Adrenal gland (tissue), 12 donors: Measurements from ENCODE around the gene SCAF8. TPM values are rescaled to one million over a fixed set of nuclear protein-coding genes. Genes with fewer than 3 reads are reported as not detected.
A peak's percentile ranks its signal among the peaks of the same experiment; 100 is the strongest.

Experiments used
- DNase-seq, 7 donors: peaks; one replicate each; pipeline ENCODE4 v3.0.0-alpha.2; 2019 to 2020
- H3K27ac ChIP-seq, 5 donors: fragments of 200-600 bp; sonication (generic) in 4 of 5; 1 replicate in 3 of 5; 2 replicates in 2 of 5; pipeline versions ENCODE4 v1.5.1 to v1.8.0; 2016 to 2020; ENCODE audit warnings: mild to moderate bottlenecking in 1 of 5
- H3K27me3 ChIP-seq: fragments of 200-600 bp; 2 replicates; pipeline ENCODE4 v1.8.0; 2021
- H3K36me3 ChIP-seq, 2 donors: fragments of 200-600 bp; replicated peaks in 1 of 2; 1 replicate in 1 of 2; 2 replicates in 1 of 2; pipeline versions ENCODE4 v1.5.1 to v1.8.0; 2018 to 2022
- H3K4me1 ChIP-seq, 2 donors: fragments of 200-600 bp; replicated peaks in 1 of 2; 1 replicate in 1 of 2; 2 replicates in 1 of 2; pipeline versions ENCODE4 v1.5.1 to v1.8.0; 2018 to 2021
- H3K4me3 ChIP-seq, 4 donors: fragments of 200-600 bp; sonication (generic) in 3 of 4; one replicate each; pipeline ENCODE4 v1.5.1; 2016 to 2018
- H3K9me3 ChIP-seq, 3 donors: fragments of 200-600 bp; sonication (generic) in 1 of 3; replicated peaks in 1 of 3; 1 replicate in 2 of 3; 2 replicates in 1 of 3; pipeline versions ENCODE4 v1.5.1 to v1.8.0; 2016 to 2021
- CTCF ChIP-seq, 6 experiments: fragments of 450-650 bp in 4 of 6; fragments of 200-600 bp in 2 of 6; sonication (generic) in 1 of 6; IDR thresholded peaks; 1 replicate in 5 of 6; 2 replicates in 1 of 6; pipeline versions ENCODE4 v1.5.1 to v1.8.0; 2016 to 2021; ENCODE audit warnings: antibody characterized with exemption in 6 of 6, mild to moderate bottlenecking in 2 of 6, moderate library complexity in 1 of 6
- POLR2A ChIP-seq, 2 donors: fragments of 450-650 bp; IDR thresholded peaks; one replicate each; pipeline ENCODE4 v1.6.1; 2017; ENCODE audit warnings: antibody characterized with exemption in 2 of 2, mild to moderate bottlenecking in 2 of 2, moderate library complexity in 1 of 2
- WGBS, 4 donors: extraction: QIAGEN DNeasy Blood & Tissue Kit in 2 of 4; methylation state at CpG; one replicate each; pipeline versions ENCODE4 v1.1.5 to v1.1.7; 2013 to 2017; 5-methylcytosine and 5-hydroxymethylcytosine counted together
- intact Hi-C, 2 donors: fragments of 100-400 bp; cut with DNase I; formaldehyde crosslinking; loops; one replicate each; pipeline versions ENCODE4 v1.14.1 to v1.15.0; 2022 to 2023
- polyA plus RNA-seq, 3 donors: library from polyadenylated mRNA; stranded (reverse); fragments of 200-250 nt in 2 of 3; fragments of 350-450 nt in 1 of 3; fragmentation: Illumina TruSeq in 1 of 3; extraction: RNeasy Lipid Tissue Mini Kit (QIAGEN cat#74804) in 1 of 3; gene quantifications; one replicate each; pipeline ENCODE4 v1.2.3, GENCODE V29; 2013 to 2014
- total RNA-seq, 9 donors: library from RNA; depleted of rRNA in 4 of 9; stranded (reverse); fragments of >200 nt in 4 of 9; fragments of 120-200 nt in 1 of 9; fragmentation: NEBNext Ultra II Directional in 1 of 9; extraction: Animal tissue kit (Norgen Biotek cat#: 25700) in 1 of 9; gene quantifications; one replicate each; pipeline versions ENCODE4 v1.1.0 to v1.2.4, GENCODE V29; 2013 to 2023
- donor health status: healthy with polysubstance abuse.
- donor health status: Bipolar disorder and iron deficiency.
- donor health status: DM: yes; HTN: yes; CAD: no.
- donor health status: DM: no; HTN: no; CAD: no.
- donor health status: DM: no; HTN: no; CAD: no.
- donor health status: DM: yes; HTN: yes; CAD: no.

The SCAF8 gene
- total and polyA plus RNA-seq, 12 donors, result 13.9 to 41.5 (median 34.8) TPM

DNA sequence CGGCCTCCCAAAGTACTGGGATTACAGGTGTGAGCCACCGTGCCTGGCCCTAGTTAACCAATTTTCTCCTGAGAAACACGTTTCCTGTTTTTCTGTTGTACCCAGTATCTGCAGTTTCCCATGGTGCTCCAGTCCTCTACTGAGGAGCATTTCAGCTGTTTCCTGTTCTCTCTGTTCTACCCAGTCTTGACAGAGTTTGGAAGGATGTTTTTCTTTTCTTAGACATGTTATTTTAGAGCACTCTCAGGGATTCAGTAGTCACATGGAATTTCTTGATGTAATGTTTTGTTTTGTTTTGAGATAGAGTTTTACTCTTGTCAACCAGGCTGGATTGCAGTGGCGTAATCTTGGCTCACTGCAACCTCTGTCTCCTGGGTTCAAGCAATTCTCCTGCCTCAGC lies 132.1 kb downstream of the SCAF8 start:
- no peaks in the 10 kb centered on the region for H3K36me3 ChIP-seq

GRCh38 chr6:154868143-154868594 lies 135.0 kb downstream of the SCAF8 start:
- TF ChIP-seq POLR2A (IDR thresholded peaks at IDR 0.05) (no peak), CTCF (IDR thresholded peaks at IDR 0.05) (peak; percentile 44 to 81 (median 67))
- 39 to 46% (median 42%) methylated on average over 6 of the region's 6 CpGs for WGBS, 4 donors
- H3K36me3 ChIP-seq, result no peaks in the 10 kb centered on the region
- H3K27me3 ChIP-seq, result no peaks in the 10 kb centered on the region
- intact Hi-C loops, result loop anchor here in 1 of 2 donors (10.0 kb wide), 1 partner anchor 307 kb away; no protein-coding TSS in a partner anchor
- DNase-seq, result no peak
- H3K27ac ChIP-seq, result no peak overlapping the region
- H3K4me1 ChIP-seq, result no peaks in the 10 kb centered on the region
- no peak overlapping the region for H3K4me3 ChIP-seq
- no peaks in the 10 kb centered on the region for H3K9me3 ChIP-seq

More for the DNA sequence above, 132.1 kb downstream of the SCAF8 start:
- Histone ChIP-seq H3K9me3 (no peaks in the 10 kb centered on the region), H3K4me1 (no peaks in the 10 kb centered on the region), H3K27me3 (no peaks in the 10 kb centered on the region), H3K27ac (no peak overlapping the region), H3K4me3 (no peak overlapping the region)
- TF ChIP-seq POLR2A (IDR thresholded peaks at IDR 0.05) (no peak), CTCF (IDR thresholded peaks at IDR 0.05) (no peak)
- 79 to 87% (median 82%) methylated on average over 4 of the region's 4 CpGs for WGBS, 4 donors
- no peak for DNase-seq
- intact Hi-C loops, result loop anchor here in 1 of 2 donors (10.0 kb wide), 1 partner anchor 310 kb away; no protein-coding TSS in a partner anchor

DNA sequence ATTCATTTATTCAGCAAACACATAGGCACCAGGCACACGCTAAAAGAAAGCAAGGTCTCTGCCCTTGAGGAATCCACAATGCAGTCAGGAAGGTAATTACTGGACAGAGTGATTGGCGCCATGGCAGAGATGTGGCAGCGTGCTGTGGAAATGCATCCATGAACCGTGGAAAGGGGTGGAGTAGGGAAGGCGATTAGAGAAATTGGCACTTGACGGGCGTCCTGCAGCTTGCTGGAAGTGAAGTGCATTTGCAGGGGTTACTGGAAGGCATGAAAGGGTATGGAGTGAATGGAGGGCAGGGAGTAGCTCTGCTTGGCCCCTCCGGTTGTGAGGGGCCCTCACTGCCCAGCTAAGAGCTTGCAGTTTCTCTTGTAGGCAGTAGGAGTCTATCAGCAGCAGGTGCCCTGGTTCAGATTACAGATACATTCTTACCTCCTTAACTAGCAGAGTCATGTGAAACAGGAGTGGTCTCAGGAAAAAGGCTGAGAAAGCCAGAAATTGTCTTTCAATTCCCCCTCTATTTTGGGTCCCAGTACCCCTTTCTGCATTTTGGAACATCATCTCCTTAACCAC lies 139.4 kb downstream of the SCAF8 start:
- intact Hi-C loops, result no loop called here
- no peaks in the 10 kb centered on the region for H3K27me3 ChIP-seq
- H3K4me3 ChIP-seq, result no peak overlapping the region
- no peak for DNase-seq
- 89 to 96% (median 92%) methylated on average over 8 of the region's 8 CpGs for WGBS, 4 donors
- no peak for TF ChIP-seq CTCF (IDR thresholded peaks at IDR 0.05)
- TF ChIP-seq POLR2A (IDR thresholded peaks at IDR 0.05), result no peak
- H3K36me3 ChIP-seq, result no peaks in the 10 kb centered on the region
- H3K27ac ChIP-seq, result no peak overlapping the region
- H3K9me3 ChIP-seq, result no peaks in the 10 kb centered on the region
- peaks cover 10 to 12% of the 10 kb centered on the region in 2 donors for H3K4me1 ChIP-seq

GRCh38 chr6:154873546-154873945 lies 140.3 kb downstream of the SCAF8 start:
- Histone ChIP-seq H3K4me1 (peaks cover 10 to 12% of the 10 kb centered on the region in 2 donors), H3K27ac (no peak overlapping the region), H3K36me3 (no peaks in the 10 kb centered on the region), H3K9me3 (no peaks in the 10 kb centered on the region), H3K4me3 (no peak overlapping the region), H3K27me3 (no peaks in the 10 kb centered on the region)
- no peak for DNase-seq
- intact Hi-C loops, result no loop called here
- TF ChIP-seq POLR2A (IDR thresholded peaks at IDR 0.05) (no peak), CTCF (IDR thresholded peaks at IDR 0.05) (no peak)
- WGBS, 4 donors, result 93 to 99% (median 94%) methylated on average over 4 of the region's 4 CpGs
